Parathyroid adenoma (tissue), 2 donors: ENCODE data around the gene XIRP1.

Source experiments
- H2AFZ ChIP-seq: fragments of 300-600 bp; sonication (generic); one replicate; pipeline ENCODE4 v1.7.0; 2017; ENCODE audit warnings: antibody characterized with exemption, mild to moderate bottlenecking
- H3K27ac ChIP-seq: fragments of 300-600 bp; sonication (generic); one replicate; pipeline ENCODE4 v1.7.0; 2017
- H3K27me3 ChIP-seq: fragments of 300-600 bp; sonication (generic); one replicate; pipeline ENCODE4 v1.7.0; 2017; ENCODE audit warnings: low read length; ENCODE audit not compliant: control insufficient read depth, insufficient read depth
- H3K36me3 ChIP-seq: fragments of 300-600 bp; sonication (generic); one replicate; pipeline ENCODE4 v1.7.0; 2017; ENCODE audit warnings: low read length; ENCODE audit not compliant: control insufficient read depth, insufficient read depth
- H3K4me1 ChIP-seq: fragments of 300-600 bp; sonication (generic); one replicate; pipeline ENCODE4 v1.7.0; 2017; ENCODE audit warnings: control low read depth
- H3K4me2 ChIP-seq: fragments of 300-600 bp; sonication (generic); one replicate; pipeline ENCODE4 v1.7.0; 2017; ENCODE audit warnings: low read length
- H3K4me3 ChIP-seq: fragments of 300-600 bp; sonication (generic); one replicate; pipeline ENCODE4 v1.7.0; 2017; ENCODE audit warnings: low read depth, low read length
- H3K79me2 ChIP-seq: fragments of 300-600 bp; sonication (generic); one replicate; pipeline ENCODE4 v1.7.0; 2017; ENCODE audit warnings: control low read depth
- H3K9ac ChIP-seq: fragments of 300-600 bp; sonication (generic); one replicate; pipeline ENCODE4 v1.7.0; 2017; ENCODE audit warnings: mild to moderate bottlenecking
- H3K9me3 ChIP-seq: fragments of 300-600 bp; sonication (generic); one replicate; pipeline ENCODE4 v1.7.0; 2017; ENCODE audit warnings: low read length; ENCODE audit not compliant: control insufficient read depth
- TF ChIP-seq, protein P1 (sequence below): fragments of 300-600 bp; sonication (generic); IDR thresholded peaks from one replicate; pipeline ENCODE4 v1.7.0; 2017; ENCODE audit warnings: antibody characterized with exemption, mild to moderate bottlenecking
- donor health status: primary hyperparathyroidism.

XIRP1 gene

GRCh38 chr3:39164414-39164813 lies 28.0 kb downstream of the XIRP1 start:
- H3K4me3 ChIP-seq, result no peak overlapping the region
- peaks cover 5% of the 10 kb centered on the region for H3K4me1 ChIP-seq
- no peak overlapping the region for H2AFZ ChIP-seq
- no peak overlapping the region for H3K4me2 ChIP-seq
- H3K27me3 ChIP-seq, result no peaks in the 10 kb centered on the region
- TF ChIP-seq, protein P1, sequence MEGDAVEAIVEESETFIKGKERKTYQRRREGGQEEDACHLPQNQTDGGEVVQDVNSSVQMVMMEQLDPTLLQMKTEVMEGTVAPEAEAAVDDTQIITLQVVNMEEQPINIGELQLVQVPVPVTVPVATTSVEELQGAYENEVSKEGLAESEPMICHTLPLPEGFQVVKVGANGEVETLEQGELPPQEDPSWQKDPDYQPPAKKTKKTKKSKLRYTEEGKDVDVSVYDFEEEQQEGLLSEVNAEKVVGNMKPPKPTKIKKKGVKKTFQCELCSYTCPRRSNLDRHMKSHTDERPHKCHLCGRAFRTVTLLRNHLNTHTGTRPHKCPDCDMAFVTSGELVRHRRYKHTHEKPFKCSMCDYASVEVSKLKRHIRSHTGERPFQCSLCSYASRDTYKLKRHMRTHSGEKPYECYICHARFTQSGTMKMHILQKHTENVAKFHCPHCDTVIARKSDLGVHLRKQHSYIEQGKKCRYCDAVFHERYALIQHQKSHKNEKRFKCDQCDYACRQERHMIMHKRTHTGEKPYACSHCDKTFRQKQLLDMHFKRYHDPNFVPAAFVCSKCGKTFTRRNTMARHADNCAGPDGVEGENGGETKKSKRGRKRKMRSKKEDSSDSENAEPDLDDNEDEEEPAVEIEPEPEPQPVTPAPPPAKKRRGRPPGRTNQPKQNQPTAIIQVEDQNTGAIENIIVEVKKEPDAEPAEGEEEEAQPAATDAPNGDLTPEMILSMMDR, result no peak
- no peaks in the 10 kb centered on the region for H3K9me3 ChIP-seq
- H3K79me2 ChIP-seq, result no peaks in the 10 kb centered on the region
- no peaks in the 10 kb centered on the region for H3K36me3 ChIP-seq
- H3K9ac ChIP-seq, result no peak overlapping the region
- H3K27ac ChIP-seq, result no peak overlapping the region

DNA sequence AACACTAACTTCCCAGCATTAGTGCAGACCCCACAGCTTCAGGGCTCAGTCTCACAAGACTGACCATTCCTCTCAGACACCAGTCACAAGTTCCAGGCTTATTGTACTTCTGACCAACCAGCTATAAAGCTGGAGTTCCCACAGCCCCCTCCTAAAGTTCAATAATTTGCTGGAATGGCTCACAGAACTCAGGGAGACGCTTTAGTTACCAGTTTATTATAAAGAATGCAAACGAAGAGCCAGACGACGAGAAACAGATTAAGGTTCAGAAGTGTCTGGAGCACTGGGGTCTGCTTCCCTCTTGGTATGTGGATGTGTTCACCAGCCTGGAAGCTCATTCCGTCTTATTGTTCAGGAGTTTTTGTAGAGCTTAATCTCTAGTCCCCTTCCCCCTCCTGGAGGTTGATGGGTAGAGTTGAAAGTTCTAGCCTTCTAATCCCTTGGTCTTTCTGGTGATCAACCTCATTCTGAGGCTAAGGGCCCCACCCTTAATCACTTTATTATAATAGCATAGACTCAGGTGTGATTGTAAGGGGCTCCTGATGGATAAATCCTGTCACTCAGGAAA lies 34.2 kb downstream of the XIRP1 start:
- H3K36me3 ChIP-seq, result no peaks in the 10 kb centered on the region
- no peak overlapping the region for H3K27ac ChIP-seq
- H3K9ac ChIP-seq, result no peak overlapping the region
- peaks cover 11% of the 10 kb centered on the region for H3K4me1 ChIP-seq
- TF ChIP-seq, protein P1, result no peak
- H3K27me3 ChIP-seq, result no peaks in the 10 kb centered on the region
- H3K4me2 ChIP-seq, result no peak overlapping the region
- no peak overlapping the region for H2AFZ ChIP-seq
- H3K4me3 ChIP-seq, result no peak overlapping the region
- no peaks in the 10 kb centered on the region for H3K79me2 ChIP-seq
- no peaks in the 10 kb centered on the region for H3K9me3 ChIP-seq

DNA sequence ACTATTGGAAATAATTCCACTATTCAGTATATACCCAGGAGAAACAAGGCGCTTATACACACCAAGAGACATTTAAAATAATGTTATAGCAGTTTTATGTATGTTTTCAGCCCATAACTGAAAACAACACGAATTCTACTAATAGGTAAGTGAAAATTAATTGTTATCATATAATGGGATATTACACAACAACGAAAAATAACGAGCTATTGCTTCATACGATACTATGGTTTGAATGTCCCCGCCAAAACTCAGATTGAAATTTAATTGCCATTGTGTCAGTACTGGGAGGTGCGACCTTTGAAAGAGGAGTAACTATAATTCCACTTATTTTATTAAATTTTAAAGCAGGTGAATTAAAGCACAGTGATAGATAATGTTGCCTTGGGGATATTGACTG lies 35.0 kb downstream of the XIRP1 start:
- no peak overlapping the region for H3K9ac ChIP-seq
- peaks cover 2% of the 10 kb centered on the region for H3K79me2 ChIP-seq
- H3K4me2 ChIP-seq, result no peak overlapping the region
- peaks cover 11% of the 10 kb centered on the region for H3K4me1 ChIP-seq
- H3K4me3 ChIP-seq, result no peak overlapping the region
- no peaks in the 10 kb centered on the region for H3K9me3 ChIP-seq
- no peaks in the 10 kb centered on the region for H3K27me3 ChIP-seq
- no peaks in the 10 kb centered on the region for H3K36me3 ChIP-seq
- no peak overlapping the region for H3K27ac ChIP-seq
- no peak overlapping the region for H2AFZ ChIP-seq
- TF ChIP-seq, protein P1, result no peak

GRCh38 chr3:39156421-39156820 lies 36.0 kb downstream of the XIRP1 start:
- H2AFZ ChIP-seq, result no peak overlapping the region
- no peak overlapping the region for H3K4me2 ChIP-seq
- peaks cover 17% of the 10 kb centered on the region for H3K4me1 ChIP-seq
- TF ChIP-seq, protein P1, result no peak
- H3K4me3 ChIP-seq, result no peak overlapping the region
- no peaks in the 10 kb centered on the region for H3K27me3 ChIP-seq
- H3K27ac ChIP-seq, result no peak overlapping the region
- no peak overlapping the region for H3K9ac ChIP-seq
- no peaks in the 10 kb centered on the region for H3K36me3 ChIP-seq
- no peaks in the 10 kb centered on the region for H3K9me3 ChIP-seq
- H3K79me2 ChIP-seq, result peaks cover 8% of the 10 kb centered on the region
